GM12872 (cell line): ENCODE measurements around the gene PSTPIP1.

ENCODE experiments used
- TF ChIP-seq, protein P1 (sequence below): IDR thresholded peaks from 3 replicates; pipeline ENCODE4 v1.5.1; 2011; ENCODE audit warnings: low read depth, mild to moderate bottlenecking, low read length, moderate library complexity; ENCODE audit not compliant: insufficient read depth

The PSTPIP1 gene

GRCh38 chr15:77027697-77028450 lies 32.9 kb downstream of the PSTPIP1 start:
- TF ChIP-seq, protein P1, sequence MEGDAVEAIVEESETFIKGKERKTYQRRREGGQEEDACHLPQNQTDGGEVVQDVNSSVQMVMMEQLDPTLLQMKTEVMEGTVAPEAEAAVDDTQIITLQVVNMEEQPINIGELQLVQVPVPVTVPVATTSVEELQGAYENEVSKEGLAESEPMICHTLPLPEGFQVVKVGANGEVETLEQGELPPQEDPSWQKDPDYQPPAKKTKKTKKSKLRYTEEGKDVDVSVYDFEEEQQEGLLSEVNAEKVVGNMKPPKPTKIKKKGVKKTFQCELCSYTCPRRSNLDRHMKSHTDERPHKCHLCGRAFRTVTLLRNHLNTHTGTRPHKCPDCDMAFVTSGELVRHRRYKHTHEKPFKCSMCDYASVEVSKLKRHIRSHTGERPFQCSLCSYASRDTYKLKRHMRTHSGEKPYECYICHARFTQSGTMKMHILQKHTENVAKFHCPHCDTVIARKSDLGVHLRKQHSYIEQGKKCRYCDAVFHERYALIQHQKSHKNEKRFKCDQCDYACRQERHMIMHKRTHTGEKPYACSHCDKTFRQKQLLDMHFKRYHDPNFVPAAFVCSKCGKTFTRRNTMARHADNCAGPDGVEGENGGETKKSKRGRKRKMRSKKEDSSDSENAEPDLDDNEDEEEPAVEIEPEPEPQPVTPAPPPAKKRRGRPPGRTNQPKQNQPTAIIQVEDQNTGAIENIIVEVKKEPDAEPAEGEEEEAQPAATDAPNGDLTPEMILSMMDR = no peak

GRCh38 chr15:77028451-77029165 lies 33.7 kb downstream of the PSTPIP1 start:
- TF ChIP-seq, protein P1 = no peak

GRCh38 chr15:77029166-77030047 lies 34.5 kb downstream of the PSTPIP1 start:
- TF ChIP-seq, protein P1 = no peak

GRCh38 chr15:77030048-77030927 lies 35.4 kb downstream of the PSTPIP1 start:
- TF ChIP-seq, protein P1 = no peak

GRCh38 chr15:77030928-77031375 lies 36.0 kb downstream of the PSTPIP1 start:
- TF ChIP-seq, protein P1 = no peak

GRCh38 chr15:77031376-77032050 lies 36.6 kb downstream of the PSTPIP1 start:
- TF ChIP-seq, protein P1 = peak; percentile 43; the same call in 2 of the 3 replicates
